Measurements from ENCODE around the gene DAB1.

DAB1 gene

DNA sequence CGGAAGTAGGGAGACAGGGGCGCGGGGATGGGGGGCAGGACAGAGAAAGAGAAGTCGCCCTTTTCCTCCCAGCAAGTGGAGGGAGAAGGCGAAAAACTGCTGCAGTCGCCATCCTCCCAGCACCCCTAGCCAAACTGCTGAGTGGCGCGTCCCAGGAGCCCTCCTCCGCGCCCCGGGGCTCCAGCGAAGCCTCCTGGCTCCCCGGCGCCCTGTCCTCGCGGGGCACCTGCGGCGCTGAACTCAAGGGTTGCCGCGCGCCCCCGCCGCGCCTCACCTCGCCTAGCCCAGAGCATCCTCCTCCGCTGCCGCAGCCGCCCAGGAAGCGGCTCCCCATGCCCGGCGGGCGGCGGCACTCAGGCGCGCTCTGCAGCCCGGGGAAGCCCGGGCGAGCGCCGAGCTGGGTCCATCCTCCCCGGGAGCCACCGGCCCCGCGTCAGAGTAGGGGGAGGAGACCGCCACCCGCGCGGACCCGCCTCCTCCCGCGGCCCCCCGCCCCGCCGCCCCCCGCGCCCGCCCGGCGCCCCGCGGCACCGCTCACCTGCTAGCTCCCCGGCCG is at the start of gene DAB1:
DAB1 (minus strand) TSS at position 405 of the 556 bp plus-strand sequence. CDS start 133,030 bp downstream, outside the sequence.
- no peak for DNase-seq (ENCODE audit: low read depth)

DNA sequence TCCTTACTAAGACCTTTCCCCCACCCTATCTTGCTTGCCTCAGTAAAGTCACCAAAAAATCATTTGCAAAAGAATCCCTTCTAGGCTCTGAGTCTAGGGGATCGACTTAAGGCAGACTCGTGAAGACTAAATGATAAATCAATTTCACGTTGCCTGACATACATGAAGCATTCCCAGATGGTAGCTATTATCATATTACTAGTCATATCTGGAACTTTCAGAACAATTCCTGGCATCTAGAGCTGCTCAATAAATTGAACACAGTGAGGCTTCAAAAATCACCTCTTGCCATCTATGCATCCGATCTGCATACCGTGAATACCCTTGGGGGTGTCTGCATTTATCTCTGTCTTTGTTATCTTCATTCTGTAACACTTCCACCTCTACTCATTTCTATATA is 49.6 kb upstream of the DAB1 start:
- DNase-seq (ENCODE audit: low read depth), result no peak

DNA sequence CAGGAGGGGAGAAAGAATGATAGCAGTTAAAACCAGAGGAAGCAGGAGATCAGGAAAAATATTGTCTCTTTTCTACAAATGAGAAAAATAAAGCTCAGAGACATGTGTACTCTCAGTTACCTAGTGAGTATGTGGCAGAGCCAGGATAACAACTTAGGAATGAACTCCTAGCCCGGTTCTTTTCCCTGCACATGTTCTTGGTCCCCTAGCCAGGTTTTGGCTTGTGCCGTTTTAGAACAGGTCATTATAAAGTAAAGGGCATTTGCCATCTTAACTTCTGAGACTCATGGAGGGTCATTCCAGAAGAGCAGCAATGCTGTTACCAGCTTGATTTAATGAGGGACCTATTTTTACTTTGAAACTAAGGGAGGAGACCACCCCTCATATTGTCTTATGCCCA is 48.1 kb upstream of the DAB1 start:
- DNase-seq (ENCODE audit: low read depth), result no peak

DNA sequence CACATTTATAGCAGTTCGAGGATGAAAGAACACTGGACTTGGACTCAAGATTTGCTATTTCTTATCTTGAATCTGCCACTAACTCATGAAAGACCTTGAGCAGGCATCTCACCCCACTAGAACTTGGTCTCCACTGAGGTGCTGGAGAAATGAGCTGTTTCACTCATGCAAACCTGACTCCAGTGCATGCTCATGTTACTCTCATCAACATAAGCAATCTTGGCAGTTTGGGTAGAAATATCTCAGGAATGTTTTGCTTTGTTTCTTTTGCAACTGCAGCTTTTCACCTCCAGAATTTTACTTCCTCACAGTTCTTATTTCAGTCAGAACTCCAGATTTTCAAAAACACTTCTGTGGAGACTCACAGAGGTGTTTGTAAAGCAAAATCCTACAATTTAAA is 46.2 kb upstream of the DAB1 start:
- DNase-seq (ENCODE audit: low read depth), result no peak

DNA sequence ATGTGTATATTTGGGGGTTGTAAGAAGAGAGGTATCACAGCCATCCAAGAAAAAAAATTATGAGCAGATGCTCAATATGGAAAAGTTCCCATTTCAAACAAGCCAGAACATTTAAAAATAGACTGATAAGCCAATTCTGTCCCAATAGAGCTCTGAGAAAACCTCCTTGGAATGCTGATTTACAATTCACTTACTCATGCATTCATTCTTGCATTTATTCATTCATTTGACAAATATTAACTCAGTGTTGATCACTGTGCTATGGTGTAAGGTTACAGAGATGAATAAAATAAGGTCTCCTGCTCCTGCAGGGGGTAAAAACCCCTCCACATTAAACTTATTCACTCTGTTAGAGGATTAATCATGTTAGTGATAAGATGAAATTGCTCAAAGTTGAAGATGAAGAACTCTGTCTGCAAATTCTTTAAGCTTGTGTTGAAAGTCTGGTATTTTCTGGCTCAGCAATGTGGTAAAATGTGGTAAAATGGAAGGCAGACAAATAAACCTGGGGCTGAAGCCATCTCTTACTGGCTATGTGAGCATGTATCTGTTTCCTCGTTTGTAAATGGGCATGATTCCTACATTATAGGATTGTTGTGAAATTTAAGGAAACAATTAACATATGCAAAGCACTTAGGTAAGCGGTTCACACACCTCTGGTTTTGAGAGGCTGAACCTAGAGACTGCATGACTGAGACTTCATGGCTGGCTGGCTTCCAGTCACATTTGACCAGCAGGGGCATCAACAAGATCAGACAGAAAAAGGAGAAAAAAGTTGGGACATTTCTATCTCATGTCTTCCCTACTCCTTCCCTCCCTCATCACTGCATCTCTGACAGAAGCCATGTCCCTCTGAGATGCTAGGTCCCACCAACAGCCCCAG is 45.0 kb upstream of the DAB1 start:
- peak; percentile 20 for DNase-seq (ENCODE audit: low read depth)

DNA sequence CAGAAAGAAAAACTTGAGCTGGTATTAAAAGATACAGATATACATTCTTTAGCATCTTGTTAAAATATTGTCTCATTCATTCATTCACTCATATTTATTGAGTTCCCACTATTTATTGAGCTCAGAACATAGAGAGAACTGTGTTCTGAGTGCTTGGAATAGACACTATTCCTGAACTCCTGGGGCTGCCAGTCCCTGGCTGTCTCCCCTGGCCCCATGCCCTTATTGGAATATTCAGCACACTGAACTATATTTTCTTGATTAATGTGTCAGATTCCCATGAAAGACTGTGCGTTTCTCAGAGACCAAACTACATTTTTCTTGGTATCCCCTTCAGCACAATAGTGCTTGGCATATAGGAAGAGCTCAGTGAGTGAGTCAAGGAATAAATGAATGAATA is 44.0 kb upstream of the DAB1 start:
- no peak for DNase-seq (ENCODE audit: low read depth)

DNA sequence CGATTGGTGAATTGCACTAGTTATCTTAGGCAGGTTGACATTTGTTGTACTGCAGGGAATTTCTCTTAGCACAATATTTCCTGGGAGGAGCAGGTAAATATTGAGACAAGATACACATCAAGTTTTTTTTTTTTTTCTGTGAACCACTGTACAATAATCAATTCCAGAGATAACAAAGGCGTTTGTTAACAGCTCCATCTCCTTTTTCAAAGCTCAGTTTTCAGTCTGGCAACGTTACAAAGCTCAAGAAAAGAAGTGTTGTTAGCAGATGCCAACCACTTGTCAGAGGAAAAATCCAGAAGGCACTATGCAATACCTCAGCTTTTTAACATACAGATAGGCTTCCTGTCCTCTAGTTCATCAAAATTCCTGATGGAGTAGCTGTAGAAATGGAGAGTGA is 40.9 kb upstream of the DAB1 start:
- no peak for DNase-seq (ENCODE audit: low read depth)

DNA sequence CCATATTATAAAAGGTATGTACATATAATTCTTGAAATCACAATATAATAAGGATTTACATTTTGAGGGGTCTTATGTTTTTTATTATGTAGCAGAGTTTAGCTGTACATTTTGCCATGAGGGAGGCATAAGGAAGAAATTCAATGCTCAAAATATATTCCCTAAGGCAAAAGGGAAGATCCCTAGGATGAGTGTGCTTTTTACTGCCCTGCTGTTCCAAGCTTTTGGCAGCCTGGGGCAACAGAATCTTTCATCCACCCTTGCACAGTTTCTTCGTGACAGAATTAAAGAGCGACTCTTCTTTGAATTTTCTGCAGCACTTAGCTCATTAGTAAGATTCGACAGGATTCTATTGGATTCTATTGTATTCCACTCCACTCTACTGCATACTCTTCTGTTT is 39.5 kb upstream of the DAB1 start:
- no peak for DNase-seq (ENCODE audit: low read depth)

DNA sequence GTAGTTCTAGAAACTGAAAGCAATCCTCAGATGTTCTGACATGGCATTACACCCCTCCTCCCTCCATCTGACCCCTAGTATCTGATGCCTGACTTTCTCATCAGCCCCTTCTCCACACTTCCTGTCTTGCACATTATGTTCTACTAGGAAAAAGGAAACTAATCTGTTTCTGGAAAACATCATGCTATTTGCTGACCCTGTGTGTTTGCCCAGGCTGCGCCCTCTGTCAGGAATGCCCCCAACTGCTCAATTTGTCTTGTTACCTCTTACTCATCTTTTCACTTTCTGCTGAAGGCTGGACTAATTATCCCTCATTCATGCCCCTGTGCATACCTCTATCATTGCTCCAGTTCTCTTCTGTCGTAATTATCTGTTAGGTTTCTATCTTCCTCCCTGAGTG is 37.5 kb upstream of the DAB1 start:
- DNase-seq (ENCODE audit: low read depth), result no peak

DNA sequence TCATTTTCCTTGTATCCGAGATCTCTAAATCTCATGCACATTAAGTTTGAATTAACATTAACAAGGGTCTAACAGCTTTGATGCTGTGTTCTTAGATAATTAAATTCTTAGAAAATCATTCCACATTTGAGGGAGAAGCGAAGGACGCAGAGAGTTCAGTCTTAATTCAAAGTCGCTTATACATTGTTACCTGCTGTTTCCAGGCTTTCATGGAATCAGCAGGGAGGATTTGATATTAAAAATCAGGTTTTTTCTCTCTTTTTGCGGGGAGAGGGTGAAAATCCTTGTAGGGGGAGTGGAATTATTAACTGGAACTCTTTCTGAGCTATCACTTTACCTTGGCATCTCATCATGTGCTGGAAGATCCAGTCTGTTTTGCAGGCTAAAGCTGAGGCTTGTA is 27.7 kb upstream of the DAB1 start:
- no peak for DNase-seq (ENCODE audit: low read depth)

DNA sequence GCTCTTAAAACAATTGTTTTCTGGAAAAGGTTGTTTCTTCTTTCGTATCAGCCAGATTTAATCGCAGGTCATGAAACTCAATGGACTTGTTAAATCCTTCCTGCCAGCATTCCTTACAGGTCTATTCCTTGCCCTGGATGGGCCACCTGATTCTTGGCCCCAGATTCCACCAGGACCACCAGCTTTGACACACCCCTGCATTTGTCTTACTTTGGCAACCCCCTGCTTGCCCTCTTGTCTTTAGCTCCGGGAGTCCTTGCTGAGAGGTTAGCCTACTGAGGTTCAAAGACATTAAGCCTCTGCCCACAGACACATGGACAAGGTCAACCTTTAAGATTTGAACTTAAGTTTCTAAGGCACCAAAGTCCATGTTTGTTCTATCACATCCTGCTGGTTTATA is 27.1 kb upstream of the DAB1 start:
- no peak for DNase-seq (ENCODE audit: low read depth)

DNA sequence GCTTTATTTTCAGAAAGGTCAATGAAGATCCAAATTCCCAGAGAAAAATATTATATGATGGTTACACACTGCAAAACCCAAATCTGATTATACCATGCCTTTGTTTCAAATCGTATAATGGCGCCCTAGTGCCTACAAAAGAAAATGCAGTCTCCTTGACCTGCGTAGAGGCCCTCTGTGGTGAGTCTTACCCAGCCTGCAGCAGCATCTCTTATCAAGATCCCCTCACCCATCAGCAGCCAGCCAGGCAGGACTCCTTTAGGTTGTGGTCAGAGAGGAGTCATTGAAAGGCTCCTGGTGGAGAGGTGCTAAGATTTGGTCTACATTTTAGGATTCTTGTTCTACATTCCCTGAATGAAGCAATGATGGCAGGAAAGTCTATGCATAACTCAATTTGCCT is 23.7 kb upstream of the DAB1 start:
- DNase-seq (ENCODE audit: low read depth), result no peak

DNA sequence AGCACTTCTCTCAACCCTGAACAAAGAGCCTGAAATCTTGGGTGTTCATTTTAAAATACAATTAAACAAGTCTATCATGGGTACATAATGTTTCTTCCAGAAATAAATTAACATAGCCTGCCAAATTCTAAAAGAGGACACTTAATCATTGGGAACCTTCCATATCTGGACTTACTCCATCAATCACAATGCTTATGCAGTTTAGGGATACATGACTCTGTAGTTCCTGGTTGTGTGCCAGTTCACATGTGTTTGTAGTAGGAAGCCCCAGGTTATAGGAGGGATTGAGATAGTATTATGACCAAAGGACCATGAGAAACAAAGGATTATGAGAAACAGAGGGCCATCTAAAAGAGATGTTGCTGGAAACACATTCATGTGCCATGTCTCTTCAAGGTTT is 19.1 kb upstream of the DAB1 start:
- DNase-seq (ENCODE audit: low read depth), result no peak

DNA sequence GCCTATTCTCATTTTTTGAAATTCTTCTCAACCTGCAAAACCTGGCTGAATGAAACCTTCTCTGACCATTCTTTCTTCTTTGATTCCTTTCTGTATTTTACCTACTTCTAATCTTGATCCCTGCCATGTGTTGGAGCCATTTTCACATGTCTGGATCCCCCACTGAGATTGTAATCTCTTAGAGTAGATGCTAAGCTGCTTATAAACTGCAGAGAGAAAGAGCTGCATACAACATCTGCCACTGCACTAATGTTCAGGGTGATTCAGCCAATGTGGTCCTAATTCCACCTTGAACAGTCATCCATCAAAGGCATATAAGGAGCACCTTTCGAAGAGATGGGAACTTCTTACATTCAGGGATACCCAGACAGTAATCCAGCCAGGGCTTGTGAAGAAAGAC is 16.2 kb upstream of the DAB1 start:
- DNase-seq (ENCODE audit: low read depth), result no peak

DNA sequence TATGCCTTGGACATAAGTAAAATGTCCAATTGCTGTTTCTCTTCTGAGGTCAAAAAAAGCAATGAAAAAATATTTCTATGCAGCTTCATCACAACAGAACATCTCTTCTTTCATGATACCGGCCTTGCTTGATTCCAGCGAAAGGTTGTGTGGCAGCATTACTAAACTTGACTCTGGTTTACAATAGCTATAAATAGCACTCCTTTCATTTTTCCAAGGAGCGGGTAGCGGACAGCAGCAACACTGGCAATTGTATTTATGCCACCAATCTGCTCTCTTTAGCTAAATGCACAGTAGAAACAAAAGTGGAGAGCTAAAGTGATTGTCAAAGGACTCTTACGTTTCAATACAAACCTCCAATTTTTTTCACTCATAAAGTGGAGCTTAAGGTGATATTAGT is 7.5 kb upstream of the DAB1 start:
- DNase-seq (ENCODE audit: low read depth), result no peak

DNA sequence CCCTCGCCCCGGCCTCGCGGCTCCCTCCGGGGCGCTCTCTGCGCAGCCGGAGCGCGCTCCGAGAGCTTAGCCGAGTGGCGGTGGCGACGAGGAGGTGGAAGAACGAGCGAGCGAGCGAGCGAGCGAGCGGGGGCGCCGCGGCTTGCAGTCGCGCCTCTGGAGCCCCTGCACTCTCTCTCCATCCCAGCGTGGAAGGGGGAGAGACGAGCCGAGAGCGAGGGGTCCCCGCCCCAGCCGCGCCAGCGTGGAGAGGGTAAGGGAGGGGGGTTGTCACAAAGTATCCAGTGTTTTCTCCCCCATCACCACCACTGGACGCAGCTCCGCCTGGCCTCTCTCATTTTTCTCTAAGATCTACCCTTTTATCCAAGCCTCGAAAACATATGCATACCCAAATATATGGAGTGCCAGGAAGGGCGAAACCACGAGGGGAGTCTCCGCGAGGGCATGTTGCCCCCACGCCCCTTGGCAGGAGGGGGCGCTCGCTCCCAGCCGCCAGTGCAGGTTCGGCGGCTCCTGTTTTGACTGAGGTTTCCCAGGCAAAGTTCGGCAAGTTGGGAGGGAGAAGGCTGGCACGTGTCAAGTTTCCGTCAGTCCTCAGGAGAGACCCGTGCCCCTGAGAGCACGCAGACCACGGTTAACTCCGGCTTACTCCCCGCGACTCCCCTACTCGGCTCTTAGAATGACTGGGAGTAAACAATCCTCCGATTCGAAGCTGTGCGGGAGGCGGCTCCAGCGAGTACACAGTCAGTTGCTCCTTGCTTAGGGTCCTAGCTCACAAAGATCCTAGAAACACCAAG is 569 bp upstream of the DAB1 start:
- no peak for DNase-seq (ENCODE audit: low read depth)

DNA sequence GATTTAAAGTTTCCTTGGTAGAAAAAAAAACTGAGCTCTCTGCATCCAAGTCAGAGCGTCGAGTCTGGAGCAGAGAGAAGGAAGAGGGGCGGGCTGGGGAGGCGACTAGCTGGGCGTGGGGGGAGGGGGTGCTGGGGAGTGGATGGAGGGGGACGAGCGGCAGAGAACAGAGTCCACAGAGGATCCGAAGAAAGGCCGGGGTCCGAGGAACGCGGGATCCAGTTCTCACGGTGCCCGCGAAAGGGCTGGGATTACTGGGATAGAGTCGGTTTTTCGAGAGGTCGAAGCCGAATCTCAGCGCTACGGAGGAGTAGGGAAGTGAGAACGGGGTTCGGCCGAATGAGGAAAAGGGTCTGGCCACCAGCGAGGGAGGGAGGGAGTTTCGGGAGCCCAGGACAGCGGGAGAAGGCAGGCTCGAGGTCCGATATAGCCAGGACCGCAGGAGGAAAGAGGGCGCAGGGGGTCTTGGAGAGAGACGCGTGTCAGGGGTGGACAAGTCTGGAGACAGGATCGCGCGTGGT is 665 bp downstream of the DAB1 start:
- no peak for DNase-seq (ENCODE audit: low read depth)

DNA sequence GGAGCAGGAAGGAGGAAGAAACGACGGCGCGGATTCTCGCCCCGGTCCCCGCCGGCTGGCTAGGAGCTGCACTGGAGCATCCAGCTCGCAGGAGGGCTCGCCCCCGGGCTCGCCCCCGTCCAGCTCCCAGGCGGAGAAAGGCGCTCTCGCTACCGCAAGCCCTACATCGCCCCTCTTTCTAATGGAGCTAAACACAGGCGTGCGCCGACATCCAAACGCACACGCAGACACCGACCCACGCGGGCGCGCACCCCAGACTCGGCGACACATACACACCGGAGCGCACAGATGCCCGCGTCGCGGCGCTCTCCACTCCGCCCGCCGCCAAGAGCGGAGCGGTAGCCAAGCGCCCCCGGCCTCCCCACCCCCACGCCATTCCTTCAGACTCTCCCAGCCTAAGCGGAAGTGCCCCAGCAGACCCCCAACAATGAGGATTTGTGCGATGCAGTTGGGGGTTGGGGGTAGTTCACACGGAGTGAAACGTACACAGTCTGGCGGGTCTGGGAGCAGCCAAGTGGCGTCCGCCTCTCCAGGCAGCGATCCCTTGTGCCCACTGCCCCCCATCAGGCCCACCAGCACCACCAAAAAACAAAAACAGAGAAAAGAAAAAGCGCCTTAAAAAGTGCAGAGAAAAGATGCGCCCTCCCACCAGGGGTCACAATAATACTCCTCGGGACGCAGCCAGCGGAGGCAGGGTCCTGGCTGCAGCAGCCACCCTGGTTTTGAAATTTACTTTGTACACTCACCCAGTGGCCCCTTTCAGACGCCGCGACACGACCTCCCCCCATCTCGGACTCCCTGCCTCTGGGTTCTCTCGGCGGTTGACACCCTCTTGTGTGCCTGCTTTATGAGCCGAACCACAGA is 1.4 kb downstream of the DAB1 start:
- no peak for DNase-seq (ENCODE audit: low read depth)

DNA sequence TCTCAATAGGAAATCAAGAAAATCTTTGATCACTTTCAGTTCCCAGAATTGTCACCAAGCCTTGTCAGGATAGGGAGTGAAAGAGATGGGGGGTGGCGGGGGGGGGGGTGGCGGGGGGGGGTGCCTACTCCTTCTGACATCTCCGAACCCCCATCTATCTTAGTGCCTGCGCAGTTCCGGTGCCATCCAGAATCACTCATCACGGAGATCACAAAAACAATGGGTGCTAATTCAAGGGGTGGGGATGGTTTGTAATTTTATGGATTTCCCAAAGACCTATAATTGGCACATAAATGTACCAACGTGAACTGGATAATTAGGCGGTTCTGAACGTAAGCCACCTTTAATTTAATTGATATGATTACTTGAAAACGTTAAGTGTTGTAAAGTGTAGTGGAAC is 2.1 kb downstream of the DAB1 start:
- no peak for DNase-seq (ENCODE audit: low read depth)

DNA sequence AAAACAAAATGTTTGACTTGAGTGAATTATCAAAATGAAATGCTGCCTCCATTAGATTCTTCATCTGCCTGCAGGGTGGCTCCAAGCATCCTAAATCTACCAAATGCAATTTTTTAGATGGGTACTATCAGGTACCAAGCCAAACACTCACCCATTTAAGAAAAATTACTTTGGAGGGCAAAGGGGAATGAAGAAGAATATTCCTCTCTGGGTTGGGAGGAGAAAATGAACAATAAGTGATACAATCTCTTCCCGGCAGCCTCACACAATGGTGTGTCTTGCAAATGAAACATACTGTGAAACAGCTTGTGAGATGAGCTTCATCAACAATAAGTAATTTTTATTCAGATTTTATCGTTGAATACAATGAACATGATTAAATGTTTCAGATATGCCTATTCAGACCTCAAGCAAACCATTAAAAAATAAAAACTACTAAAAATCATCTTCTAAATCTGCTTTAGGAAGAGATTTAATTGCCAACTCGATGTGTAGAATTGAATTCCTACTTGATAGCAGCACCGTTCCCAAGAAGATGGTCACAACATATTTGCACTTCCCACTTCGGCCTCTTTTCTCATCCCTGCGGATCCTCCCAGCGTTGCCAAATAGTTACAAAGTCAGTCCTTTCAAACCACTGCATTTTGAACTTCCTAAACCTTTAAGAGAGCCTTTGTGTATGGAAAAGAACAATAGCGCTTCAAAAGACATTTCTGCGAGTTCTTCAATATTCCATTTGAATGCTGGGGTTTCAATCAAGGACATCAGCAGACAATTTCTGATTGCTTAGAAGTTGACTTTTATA is 2.7 kb downstream of the DAB1 start:
- no peak for DNase-seq (ENCODE audit: low read depth)

DNA sequence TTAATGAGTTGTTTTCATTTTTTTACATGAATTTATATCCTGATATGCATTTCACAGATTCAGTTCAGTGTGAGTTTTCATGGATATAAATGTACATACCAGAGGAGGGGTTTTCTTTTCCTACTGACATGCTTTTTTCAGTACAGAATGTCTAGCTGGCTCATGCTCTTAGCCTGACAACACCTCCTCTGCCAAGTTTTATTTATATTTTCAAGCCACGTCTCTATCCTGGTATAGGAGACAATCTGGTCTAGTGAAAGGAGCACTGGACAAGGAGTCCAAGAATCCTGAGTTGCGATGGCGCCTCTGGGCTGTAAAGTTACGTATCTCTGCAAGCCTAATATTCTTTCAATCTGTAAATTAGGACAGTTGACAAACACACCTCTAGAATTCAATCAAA is 4.9 kb downstream of the DAB1 start:
- no peak for DNase-seq (ENCODE audit: low read depth)
